ENCODE measurements around the gene IL17RE. TPM values are rescaled to one million over a fixed set of nuclear protein-coding genes. Genes with fewer than 3 reads are reported as not detected.

Gene IL17RE
- total and polyA plus RNA-seq, 9 of the 15 experiments (the other 6 are each of a cell fraction or from before 2014, with no cell fraction given) = 0.32 to 1.9 (median 0.51) TPM; not detected in 4

GRCh38 chr3:9951962-9952805, 49.5 kb downstream of the IL17RE start, which contains the start of gene PRRT3 (continued):
- peak in 1 of 2 experiments; percentile 82; a peak in 2 of 3 replicates for TF ChIP-seq CBX3 (IDR thresholded peaks at IDR 0.05; ENCODE audit: borderline replicate concordance in 1 of 2, low read length in 2 of 2)
- peak; percentile 54; the same call in 1 of the 2 replicates for TF ChIP-seq HNRNPL (IDR thresholded peaks at IDR 0.05; ENCODE audit: low read depth, low read length)
- TF ChIP-seq ZNF589 (CRISPR knock-in tag; IDR thresholded peaks at IDR 0.05; ENCODE audit: low read depth) = no peak
- TF ChIP-seq ZNF445 (CRISPR knock-in tag; IDR thresholded peaks at IDR 0.05; ENCODE audit: low read depth) = no peak
- TF ChIP-seq ZNF707 (CRISPR knock-in tag; conservative IDR thresholded peaks at IDR 0.05) = no peak
- TF ChIP-seq KAT7 (CRISPR knock-in tag; IDR thresholded peaks at IDR 0.05; ENCODE audit: borderline replicate concordance) = 0 out of 2 replicates have a peak, but pooled peaks have one; percentile 54
- peak; percentile 75 for TF ChIP-seq U2AF1 (optimal IDR thresholded peaks at IDR 0.05; ENCODE audit: low read depth, low read length)
- TF ChIP-seq ATF7 (IDR thresholded peaks at IDR 0.05) = peak; percentile 53; the same call in 1 of the 2 replicates
- 0 out of 2 replicates have a peak, but pooled peaks have one; percentile 37 for TF ChIP-seq ZBTB43 (CRISPR knock-in tag; IDR thresholded peaks at IDR 0.05)
- TF ChIP-seq RB1 (IDR thresholded peaks at IDR 0.05; ENCODE audit: low read depth) = peak; percentile 76
- TF ChIP-seq THRA (IDR thresholded peaks at IDR 0.05) = no peak
- TF ChIP-seq RUNX1 (IDR thresholded peaks at IDR 0.05; ENCODE audit: low read depth) = 0 out of 2 replicates have a peak, but pooled peaks have one; percentile 10
- TF ChIP-seq NR0B1 (IDR thresholded peaks at IDR 0.05; ENCODE audit: partially characterized antibody) = no peak
- peak; percentile 80 for TF ChIP-seq PHF20 (IDR thresholded peaks at IDR 0.05; ENCODE audit: partially characterized antibody)
- TF ChIP-seq RBM25 (IDR thresholded peaks at IDR 0.05; ENCODE audit: low read depth, low read length, severe bottlenecking) = peak; percentile 95
- TF ChIP-seq ZNF239 (CRISPR knock-in tag; IDR thresholded peaks at IDR 0.05) = no peak
- TF ChIP-seq GATAD2A (IDR thresholded peaks at IDR 0.05) = peak; percentile 64; the same call in 1 of the 2 replicates
- peak; percentile 93 for TF ChIP-seq ZEB2 (IDR thresholded peaks at IDR 0.05)
- TF ChIP-seq EHMT2 (IDR thresholded peaks at IDR 0.05) = no peak
- TF ChIP-seq MAZ (CRISPR knock-in tag; conservative IDR thresholded peaks at IDR 0.05 in 1 of 2, IDR thresholded peaks at IDR 0.05 in 1 of 2) = peak in 1 of 2 experiments; percentile 38; a peak in 1 of 4 replicates
- TF ChIP-seq EGR1 (conservative IDR thresholded peaks at IDR 0.05) = peak; percentile 46; the same call in 1 of the 2 replicates
- no peak for TF ChIP-seq TGIF2 (CRISPR knock-in tag; IDR thresholded peaks at IDR 0.05)
- TF ChIP-seq RBM22 (IDR thresholded peaks at IDR 0.05; ENCODE audit: low read depth, low read length, poor library complexity, severe bottlenecking) = peak; percentile 70
- peak; percentile 46 for TF ChIP-seq FIP1L1 (IDR thresholded peaks at IDR 0.05; ENCODE audit: low read depth, low read length, poor library complexity, severe bottlenecking)
- peak; percentile 99 for TF ChIP-seq CTBP1 (IDR thresholded peaks at IDR 0.05; ENCODE audit: borderline replicate concordance)
- no peak for TF ChIP-seq ZNF785 (CRISPR knock-in tag; IDR thresholded peaks at IDR 0.05)

All from K562 (cell line).